Gastrocnemius medialis (tissue), 4 donors: ENCODE results near the gene RAET1E. TPM values are rescaled to one million over a fixed set of nuclear protein-coding genes. Genes with fewer than 3 reads are reported as not detected.
A peak's percentile ranks its signal among the peaks of the same experiment; 100 is the strongest.
"Not testable (repeated sequence)": the region's sequence is repeated elsewhere in the genome, so short reads cannot be mapped to it uniquely, and the experiment has no call there.

Experiments
- ATAC-seq, 2 donors: fragments of 150-250 bp; one replicate each; pipeline ENCODE4 v1.9.1; 2016
- DNase-seq, 2 donors: peaks; one replicate each; pipeline ENCODE4 v3.0.0-alpha.2; 2019
- H3K27ac ChIP-seq, 4 donors: fragments of 200-600 bp; sonication (generic); 1 replicate in 1 of 4; 2 replicates in 3 of 4; pipeline ENCODE4 v1.5.1; 2016 to 2018; ENCODE audit warnings: mild to moderate bottlenecking in 2 of 4, moderate library complexity in 1 of 4
- H3K27me3 ChIP-seq, 3 donors: fragments of 200-600 bp; sonication (generic) in 2 of 3; 1 replicate in 1 of 3; 2 replicates in 2 of 3; pipeline versions ENCODE4 v1.5.1 to v1.6.0; 2016 to 2019; ENCODE audit warnings: mild to moderate bottlenecking in 1 of 3, moderate library complexity in 1 of 3
- H3K36me3 ChIP-seq, 2 donors: fragments of 200-600 bp; sonication (generic) in 1 of 2; one replicate each; pipeline ENCODE4 v1.5.1; 2017 to 2018
- H3K4me1 ChIP-seq, 2 donors: fragments of 200-600 bp; sonication (generic) in 1 of 2; one replicate each; pipeline ENCODE4 v1.5.1; 2016 to 2017; ENCODE audit warnings: mild to moderate bottlenecking in 2 of 2
- H3K4me3 ChIP-seq, 4 donors: fragments of 200-600 bp; sonication (generic) in 3 of 4; 1 replicate in 1 of 4; 2 replicates in 3 of 4; pipeline ENCODE4 v1.5.1; 2016 to 2019; ENCODE audit warnings: mild to moderate bottlenecking in 2 of 4
- H3K9me3 ChIP-seq, 3 donors: fragments of 200-600 bp; sonication (generic) in 2 of 3; 1 replicate in 1 of 3; 2 replicates in 2 of 3; pipeline ENCODE4 v1.5.1; 2016 to 2019
- CTCF ChIP-seq, 5 experiments: fragments of 450-650 bp in 3 of 5; fragments of 200-600 bp in 2 of 5; sonication (generic) in 2 of 5; IDR thresholded peaks in 4 of 5; conservative IDR thresholded peaks in 1 of 5; 1 replicate in 4 of 5; 2 replicates in 1 of 5; pipeline ENCODE4 v1.5.1; 2016 to 2019; ENCODE audit warnings: antibody characterized with exemption in 5 of 5, mild to moderate bottlenecking in 3 of 5, moderate library complexity in 3 of 5
- POLR2A ChIP-seq, 2 donors: fragments of 450-650 bp; IDR thresholded peaks; one replicate each; pipeline ENCODE4 v1.6.1; 2017; ENCODE audit warnings: antibody characterized with exemption in 2 of 2, mild to moderate bottlenecking in 2 of 2, moderate library complexity in 2 of 2
- in situ Hi-C, 4 donors: fragments of 200-750 bp; cut with MboI; loops; one replicate each; pipeline versions ENCODE4 v1.15.0 to v1.8.0; 2017; ENCODE audit warnings: low sequenced_read_pairs in 4 of 4
- intact Hi-C: fragments of 100-400 bp; cut with DNase I; formaldehyde crosslinking; loops from one replicate; pipeline ENCODE4 v1.15.1; 2023; ENCODE audit warnings: low total_unique reads
- total RNA-seq, 4 donors: library from RNA; depleted of rRNA; stranded (reverse); fragments of >200 nt; gene quantifications; one replicate each; pipeline versions ENCODE4 v1.1.0 to v1.2.3, GENCODE V29; 2016

Gene RAET1E
- total RNA-seq, 4 donors from 2014 or later = 3.9 TPM; not detected in 3

GRCh38 chr6:149897015-149897697 lies 757 bp downstream of the RAET1E start:
- TF ChIP-seq CTCF (IDR thresholded peaks at IDR 0.05 in 4 of 5, conservative IDR thresholded peaks at IDR 0.05 in 1 of 5) (no peak), POLR2A (IDR thresholded peaks at IDR 0.05) (no peak)
- DNase-seq (peak; percentile 91 to 96), ATAC-seq (peak; percentile 82 to 87)
- no peaks in the 10 kb centered on the region for H3K27me3 ChIP-seq
- H3K9me3 ChIP-seq = no peaks in the 10 kb centered on the region
- H3K4me3 ChIP-seq = peak overlapping the region; percentile 12 to 21 (median 17)
- H3K4me1 ChIP-seq = peaks cover 35 to 42% of the 10 kb centered on the region in 2 donors
- intact Hi-C loops = loop anchor here (1.0 to 10.0 kb wide), 6 partner anchors 29 to 1498 kb away; partner anchors contain the start of genes LRP11, PPIL4 and ZBTB2
- H3K27ac ChIP-seq = peak overlapping the region; percentile 77 to 86 (median 85)
- no peaks in the 10 kb centered on the region for H3K36me3 ChIP-seq
- in situ Hi-C loops = no loop called here

GRCh38 chr6:149896491-149896890 lies 1.4 kb downstream of the RAET1E start:
- intact Hi-C loops = loop anchor here (2.0 to 10.0 kb wide), 4 partner anchors 56 to 1498 kb away; partner anchors contain the start of genes PPIL4 and ZBTB2
- Histone ChIP-seq H3K4me3 (no peak overlapping the region), H3K27ac (peak overlapping the region; percentile 77 to 86 (median 85)), H3K36me3 (no peaks in the 10 kb centered on the region), H3K9me3 (no peaks in the 10 kb centered on the region), H3K4me1 (peaks cover 35 to 42% of the 10 kb centered on the region in 2 donors), H3K27me3 (no peaks in the 10 kb centered on the region)
- ATAC-seq (peak; percentile 34 to 59), DNase-seq (peak in 1 of 2 donors; percentile 24)
- TF ChIP-seq POLR2A (IDR thresholded peaks at IDR 0.05) (no peak), CTCF (IDR thresholded peaks at IDR 0.05 in 4 of 5, conservative IDR thresholded peaks at IDR 0.05 in 1 of 5) (no peak)
- in situ Hi-C loops = no loop called here

GRCh38 chr6:149895833-149896271 lies 2.1 kb downstream of the RAET1E start:
- TF ChIP-seq POLR2A (IDR thresholded peaks at IDR 0.05) (no peak), CTCF (IDR thresholded peaks at IDR 0.05 in 4 of 5, conservative IDR thresholded peaks at IDR 0.05 in 1 of 5) (no peak)
- no peaks in the 10 kb centered on the region for H3K27me3 ChIP-seq
- H3K36me3 ChIP-seq = no peaks in the 10 kb centered on the region
- intact Hi-C loops (loop anchor here (2.0 to 10.0 kb wide), 4 partner anchors 55 to 1499 kb away; partner anchors contain the start of genes PPIL4 and ZBTB2), in situ Hi-C loops (no loop called here)
- no peaks in the 10 kb centered on the region for H3K9me3 ChIP-seq
- H3K4me1 ChIP-seq = peaks cover 35 to 45% of the 10 kb centered on the region in 2 donors
- DNase-seq = peak; percentile 78 to 88
- H3K27ac ChIP-seq = peak overlapping the region; percentile 77 to 86 (median 85)
- H3K4me3 ChIP-seq = no peak overlapping the region
- peak; percentile 64 to 79 for ATAC-seq

- Histone ChIP-seq H3K36me3 (no peaks in the 10 kb centered on the region), H3K27me3 (no peaks in the 10 kb centered on the region), H3K4me1 (peaks cover 43 to 53% of the 10 kb centered on the region in 2 donors), H3K4me3 (peak overlapping the region in 1 of 4 donors; percentile 8), H3K27ac (peak overlapping the region; percentile 77 to 86 (median 85)), H3K9me3 (no peaks in the 10 kb centered on the region)
- DNase-seq (peak; percentile 68 to 80), ATAC-seq (peak; percentile 65 to 72)
- intact Hi-C loops (loop anchor here (5.0 to 10.0 kb wide), 3 partner anchors 143 to 1500 kb away; partner anchors contain the start of genes PPIL4 and ZBTB2), in situ Hi-C loops (no loop called here)
- no peak for TF ChIP-seq POLR2A (IDR thresholded peaks at IDR 0.05)
- TF ChIP-seq CTCF (IDR thresholded peaks at IDR 0.05 in 4 of 5, conservative IDR thresholded peaks at IDR 0.05 in 1 of 5) = peak in 1 of 5 experiments; percentile 36
These were observed 2.8 kb downstream of the RAET1E start for GRCh38 chr6:149895048-149895590.

- H3K9me3 ChIP-seq, H3K27me3 ChIP-seq, H3K27ac ChIP-seq, H3K36me3 ChIP-seq, DNase-seq, in situ Hi-C loops, ATAC-seq, H3K4me3 ChIP-seq: not testable (repeated sequence)
- H3K4me1 ChIP-seq = peaks cover 55 to 65% of the 10 kb centered on the region in 2 donors
- intact Hi-C loops = loop anchor here (10.0 kb wide), 2 partner anchors 347 to 1503 kb away; partner anchors contain the start of genes PPIL4 and ZBTB2
These were observed 6.0 kb downstream of the RAET1E start for GRCh38 chr6:149891864-149892263.
